OCI-LY3 (cell line): ENCODE results near the gene MAGEB3.

Experiments used
- H2AFZ ChIP-seq: fragments of 200-600, 300-600 bp; shearing (Covaris generic); 2 replicates; pipeline ENCODE4 v1.6.0; 2014; ENCODE audit warnings: antibody characterized with exemption, low read depth, low read length
- H3K27ac ChIP-seq: fragments of 200-600, 300-600 bp; sonication (generic); 2 replicates; pipeline ENCODE4 v1.5.1; 2014; ENCODE audit warnings: mild to moderate bottlenecking, low read length, moderate library complexity, mixed read lengths
- H3K27me3 ChIP-seq: fragments of 200-600, 300-600 bp; sonication (generic); 2 replicates; pipeline ENCODE4 v1.6.1; 2014; ENCODE audit warnings: low read depth, low read length, mixed read lengths
- H3K36me3 ChIP-seq: fragments of 200-600, 300-600 bp; sonication (generic); replicated peaks from 2 replicates; pipeline ENCODE3; 2014; ENCODE audit warnings: low read depth, low read length, mixed read lengths
- H3K4me1 ChIP-seq: fragments of 300-600, 200-600 bp; sonication (generic); 2 replicates; pipeline ENCODE4 v1.6.1; 2014; ENCODE audit warnings: low read length, mixed read lengths
- H3K4me2 ChIP-seq: fragments of 200-600, 300-600 bp; sonication (generic); 2 replicates; pipeline ENCODE4 v1.6.1; 2014; ENCODE audit warnings: low read length, mixed read lengths
- H3K4me3 ChIP-seq: fragments of 300-600, 200-600 bp; sonication (generic); 2 replicates; pipeline ENCODE4 v1.5.1; 2014; ENCODE audit warnings: antibody characterized with exemption, mild to moderate bottlenecking, low read length, moderate library complexity
- H3K79me2 ChIP-seq: fragments of 300-600, 200-600 bp; shearing (Covaris generic); 2 replicates; pipeline ENCODE4 v1.6.1; 2014; ENCODE audit warnings: mild to moderate bottlenecking, low read length, mixed read lengths
- H3K9ac ChIP-seq: fragments of 300-600, 200-600 bp; shearing (Covaris generic); 2 replicates; pipeline ENCODE4 v1.6.0; 2014; ENCODE audit warnings: mild to moderate bottlenecking, low read length, moderate library complexity
- H3K9me3 ChIP-seq: fragments of 200-600, 300-600 bp; shearing (Covaris generic); 2 replicates; pipeline ENCODE4 v1.6.1; 2014; ENCODE audit warnings: low read length, mixed read lengths; ENCODE audit not compliant: insufficient read depth
- H4K20me1 ChIP-seq: fragments of 200-600, 300-600 bp; sonication (generic); 2 replicates; pipeline ENCODE4 v1.6.1; 2016; ENCODE audit warnings: low read length, mixed read lengths; ENCODE audit not compliant: insufficient read depth
- CTCF ChIP-seq: fragments of 200-600, 300-600 bp; sonication (generic); IDR thresholded peaks from 2 replicates; pipeline ENCODE4 v1.5.1; 2014; ENCODE audit warnings: antibody characterized with exemption, low read length, low read depth
- EZH2phosphoT487 ChIP-seq: fragments of 200-600 bp; shearing (Covaris generic); IDR thresholded peaks from 2 replicates; pipeline ENCODE4 v1.6.1; 2018; ENCODE audit warnings: antibody characterized with exemption, mixed run types, low read depth

MAGEB3 gene

DNA sequence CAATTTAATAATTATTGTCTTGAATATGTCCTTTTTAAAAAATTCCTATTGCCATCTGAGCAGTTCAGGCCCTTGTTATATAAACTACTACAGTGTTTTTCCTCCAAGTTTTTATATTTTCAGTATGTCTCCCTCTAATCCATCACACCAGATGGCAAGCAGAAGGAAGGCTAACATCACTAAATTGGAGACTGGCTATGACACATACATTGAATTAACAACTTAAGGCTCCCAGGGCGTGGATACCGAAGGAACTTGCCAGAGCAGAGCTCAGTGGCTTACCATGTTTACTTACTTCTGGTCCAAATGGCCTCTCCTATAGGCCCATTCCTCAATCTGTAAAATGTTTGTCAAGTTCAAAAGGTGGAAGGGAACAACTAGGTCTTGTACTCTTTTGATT lies 29.5 kb downstream of the MAGEB3 start:
- H3K9me3 ChIP-seq = no peaks in the 10 kb centered on the region
- H3K79me2 ChIP-seq = no peaks in the 10 kb centered on the region
- 0 out of 2 replicates have a peak overlapping the region, but pooled peaks have one; percentile 65 for H2AFZ ChIP-seq
- H3K4me2 ChIP-seq = no peak overlapping the region
- no peak overlapping the region for H3K27ac ChIP-seq
- H3K4me3 ChIP-seq = no peak overlapping the region
- H3K9ac ChIP-seq = no peak overlapping the region
- no peaks in the 10 kb centered on the region for H3K4me1 ChIP-seq
- no peaks in the 10 kb centered on the region for H3K36me3 ChIP-seq
- no peaks in the 10 kb centered on the region for H3K27me3 ChIP-seq
- TF ChIP-seq CTCF (no peak), EZH2phosphoT487 (no peak)
- H4K20me1 ChIP-seq = no peaks in the 10 kb centered on the region

- H3K79me2 ChIP-seq = no peaks in the 10 kb centered on the region
- TF ChIP-seq EZH2phosphoT487 = no peak
- no peak for TF ChIP-seq CTCF
- no peaks in the 10 kb centered on the region for H3K4me1 ChIP-seq
Measured at GRCh38 chrX:30261012-30261411, 30.6 kb downstream of the MAGEB3 start.

DNA sequence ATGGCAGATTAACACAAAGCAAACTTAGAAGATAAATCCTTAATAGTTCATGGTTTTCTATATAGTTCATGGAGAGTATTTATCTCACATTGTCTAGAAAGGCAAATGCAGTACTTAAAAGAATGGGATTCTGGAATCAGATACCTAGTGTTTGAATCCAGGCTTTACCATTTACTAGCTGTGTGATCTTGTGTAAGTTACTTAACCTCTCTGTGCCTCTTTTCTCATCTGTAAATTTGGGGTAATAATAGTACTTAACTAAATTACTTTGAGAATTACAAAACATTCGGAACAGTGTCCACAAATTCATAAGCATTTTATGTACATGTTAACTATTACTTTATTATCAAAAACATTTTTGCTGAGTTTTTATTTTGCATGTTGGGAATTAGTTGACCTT lies 32.3 kb downstream of the MAGEB3 start:
- Histone ChIP-seq H2AFZ (no peak overlapping the region), H4K20me1 (no peaks in the 10 kb centered on the region), H3K4me2 (no peak overlapping the region), H3K27me3 (no peaks in the 10 kb centered on the region), H3K9me3 (no peaks in the 10 kb centered on the region), H3K9ac (no peak overlapping the region), H3K27ac (no peak overlapping the region), H3K4me1 (no peaks in the 10 kb centered on the region), H3K36me3 (no peaks in the 10 kb centered on the region), H3K79me2 (no peaks in the 10 kb centered on the region), H3K4me3 (no peak overlapping the region)
- TF ChIP-seq CTCF (no peak), EZH2phosphoT487 (no peak)

More at GRCh38 chrX:30261012-30261411, 30.6 kb downstream of the MAGEB3 start:
- Histone ChIP-seq H3K4me2 (no peak overlapping the region), H2AFZ (no peak overlapping the region), H3K4me3 (no peak overlapping the region), H3K27me3 (no peaks in the 10 kb centered on the region), H3K9me3 (no peaks in the 10 kb centered on the region), H4K20me1 (no peaks in the 10 kb centered on the region), H3K27ac (no peak overlapping the region), H3K9ac (no peak overlapping the region), H3K36me3 (no peaks in the 10 kb centered on the region)

- TF ChIP-seq EZH2phosphoT487 (no peak), CTCF (no peak)
Measured at GRCh38 chrX:30270639-30271038, 40.2 kb downstream of the MAGEB3 start.

More at GRCh38 chrX:30270639-30271038, 40.2 kb downstream of the MAGEB3 start:
- no peak overlapping the region for H3K9ac ChIP-seq
- H3K4me2 ChIP-seq = peak overlapping the region; percentile 27
- H3K4me3 ChIP-seq = no peak overlapping the region
- no peaks in the 10 kb centered on the region for H3K79me2 ChIP-seq
- no peaks in the 10 kb centered on the region for H3K9me3 ChIP-seq
- H4K20me1 ChIP-seq = no peaks in the 10 kb centered on the region
- H3K4me1 ChIP-seq = peaks cover 14% of the 10 kb centered on the region
- no peaks in the 10 kb centered on the region for H3K36me3 ChIP-seq
- H2AFZ ChIP-seq = no peak overlapping the region
- no peak overlapping the region for H3K27ac ChIP-seq
- no peaks in the 10 kb centered on the region for H3K27me3 ChIP-seq
